ENCODE results near the gene CDKN2B-AS1.

GRCh38 chr9:22008384-22008716 is 13.8 kb downstream of the CDKN2B-AS1 start:
- TF ChIP-seq POLR2A (IDR thresholded peaks at IDR 0.05) (no peak), CTCF (IDR thresholded peaks at IDR 0.05) (no peak), EP300 (IDR thresholded peaks at IDR 0.05) (no peak)
